Neural crest cell (in vitro differentiated cells): ENCODE results near the gene HYLS1. TPM values are rescaled to one million over a fixed set of nuclear protein-coding genes. Genes with fewer than 3 reads are reported as not detected.

ENCODE experiments used
- total RNA-seq: library from RNA; stranded (reverse); gene quantifications from 2 replicates; pipeline ENCODE4 v1.2.1, GENCODE V29; 2021

HYLS1 gene
- total RNA-seq, 1 donor from 2014 or later: 7.7 TPM

Other genes starting within 250 kb of the HYLS1 start
- gene ACRV1, start 206.8 kb upstream of the HYLS1 start, total RNA-seq: 0.73 and 1.2 TPM in 2 replicates
- gene PATE1, start 141.4 kb upstream of the HYLS1 start, total RNA-seq: not detected in 2 replicates
- 0.70 TPM in 1 of 2 replicates, not detected in the other for gene PATE2, start 108.8 kb upstream of the HYLS1 start, total RNA-seq
- not detected in 2 replicates for gene PATE3, start 99.5 kb upstream of the HYLS1 start, total RNA-seq
- not detected in 2 replicates for gene PATE4, start 54.4 kb upstream of the HYLS1 start, total RNA-seq
- gene PUS3, start 15.5 kb downstream of the HYLS1 start, total RNA-seq: 14.9 and 17.4 TPM in 2 replicates
- 1.4 and 2.3 TPM in 2 replicates for gene DDX25, start 16.8 kb downstream of the HYLS1 start, total RNA-seq
- gene VSIG10L2, start 58.4 kb downstream of the HYLS1 start, total RNA-seq: not detected in 2 replicates
- gene CDON, start 175.2 kb downstream of the HYLS1 start, total RNA-seq: 21.3 and 22.1 TPM in 2 replicates